ENCODE results near the gene GPN2.

The GPN2 gene

GRCh38 chr1:26831059-26831458 lies 59.0 kb downstream of the GPN2 start:
- DNase-seq = no peak

GRCh38 chr1:26829184-26829911 lies 60.7 kb downstream of the GPN2 start:
- DNase-seq = no peak

GRCh38 chr1:26828411-26828991 lies 61.6 kb downstream of the GPN2 start:
- DNase-seq = no peak

GRCh38 chr1:26827663-26828062 lies 62.4 kb downstream of the GPN2 start:
- no peak for DNase-seq

GRCh38 chr1:26827106-26827604 lies 62.9 kb downstream of the GPN2 start:
- DNase-seq = no peak

GRCh38 chr1:26826261-26827105 lies 63.6 kb downstream of the GPN2 start, which contains the start of gene ZDHHC18:
TSS of gene ZDHHC18 (plus strand) at chr1:26826688. CDS start at chr1:26826805, 117 bp downstream.
- peak; percentile 66 for DNase-seq
